Measurements from ENCODE around the gene BICDL1. TPM values are rescaled to one million over a fixed set of nuclear protein-coding genes. Genes with fewer than 3 reads are reported as not detected.

The BICDL1 gene
- total and polyA plus RNA-seq, 10 of the 15 experiments (the other 5 are each of a cell fraction or from before 2014, with no cell fraction given), result 0.72 to 12.3 (median 4.2) TPM

DNA sequence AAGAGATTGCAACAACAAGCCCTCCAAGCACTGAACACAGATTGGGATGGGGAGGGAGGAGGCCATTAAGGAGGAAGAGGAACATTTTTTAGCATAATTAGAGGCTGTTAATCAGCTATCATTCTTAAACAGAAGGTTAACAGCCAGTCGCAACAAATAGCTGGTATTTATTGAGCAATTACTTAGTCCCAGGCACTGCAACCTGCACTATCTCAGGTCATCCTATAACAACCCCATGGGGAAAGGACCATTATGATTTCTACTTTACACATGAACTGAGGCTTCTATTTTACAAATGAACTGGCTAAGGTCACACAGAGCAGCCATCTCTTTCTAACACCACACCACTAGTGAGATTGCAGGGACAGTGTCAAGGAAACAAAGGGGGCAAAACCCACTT is 117.1 kb downstream of the BICDL1 start (continued):
- TF ChIP-seq, protein P1, sequence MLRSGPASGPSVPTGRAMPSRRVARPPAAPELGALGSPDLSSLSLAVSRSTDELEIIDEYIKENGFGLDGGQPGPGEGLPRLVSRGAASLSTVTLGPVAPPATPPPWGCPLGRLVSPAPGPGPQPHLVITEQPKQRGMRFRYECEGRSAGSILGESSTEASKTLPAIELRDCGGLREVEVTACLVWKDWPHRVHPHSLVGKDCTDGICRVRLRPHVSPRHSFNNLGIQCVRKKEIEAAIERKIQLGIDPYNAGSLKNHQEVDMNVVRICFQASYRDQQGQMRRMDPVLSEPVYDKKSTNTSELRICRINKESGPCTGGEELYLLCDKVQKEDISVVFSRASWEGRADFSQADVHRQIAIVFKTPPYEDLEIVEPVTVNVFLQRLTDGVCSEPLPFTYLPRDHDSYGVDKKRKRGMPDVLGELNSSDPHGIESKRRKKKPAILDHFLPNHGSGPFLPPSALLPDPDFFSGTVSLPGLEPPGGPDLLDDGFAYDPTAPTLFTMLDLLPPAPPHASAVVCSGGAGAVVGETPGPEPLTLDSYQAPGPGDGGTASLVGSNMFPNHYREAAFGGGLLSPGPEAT (IDR thresholded peaks at IDR 0.05; ENCODE audit: low read depth), result no peak
- TF ChIP-seq HSF1 (IDR thresholded peaks at IDR 0.05; ENCODE audit: low read depth, low read length), result no peak

DNA sequence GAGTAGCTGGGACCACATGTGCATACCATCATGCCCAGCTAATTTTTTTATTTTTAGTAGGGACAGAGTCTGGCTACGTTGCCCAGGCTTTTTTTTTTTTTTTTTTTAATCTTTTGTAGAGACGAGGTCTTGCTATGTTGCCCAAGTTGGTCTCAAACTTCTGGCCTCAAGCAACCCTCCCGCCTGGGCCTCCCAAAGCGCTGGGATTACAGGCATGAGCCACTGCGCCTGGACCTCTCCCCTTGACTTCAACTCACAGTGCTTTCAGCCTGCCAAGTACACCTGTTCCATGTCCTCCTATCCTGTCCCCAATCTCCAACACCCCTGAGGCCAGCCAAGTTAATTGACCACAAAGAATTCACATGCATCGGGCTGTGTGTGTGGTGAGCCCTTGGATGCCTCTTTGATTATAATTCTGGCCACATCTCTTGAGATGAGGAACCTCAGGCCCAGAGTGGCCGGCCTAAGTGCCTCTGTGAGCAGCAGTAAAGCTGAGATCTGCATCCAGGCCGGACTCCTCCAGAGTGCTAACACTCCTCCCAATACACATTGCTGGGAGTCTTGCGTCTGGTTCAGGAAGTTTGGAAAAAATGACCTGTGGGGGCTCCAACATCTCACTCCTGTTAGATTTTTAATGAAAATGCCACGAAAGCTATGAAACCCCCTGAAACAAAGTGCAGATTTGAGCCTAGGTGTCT is 120.7 kb downstream of the BICDL1 start:
- in situ Hi-C loops (cut with MboI), result no loop called here

More for the DNA sequence above, 120.7 kb downstream of the BICDL1 start:
- ATAC-seq (no peak), FAIRE-seq (no peak), DNase-seq (ENCODE audit: low read depth, low spot score) (no peak)
- BruUV-seq (replicated peaks), result no TSS peak
- Histone ChIP-seq H3K9ac (ENCODE audit: control insufficient read depth, insufficient read depth, low read length) (peak overlapping the region; percentile 53), H3K79me2 (ENCODE audit: control insufficient read depth, insufficient read depth, low read length) (peaks cover 80% of the 10 kb centered on the region), H3K27ac (ENCODE audit: control insufficient read depth, insufficient read depth) (peak overlapping the region; percentile 56), H3K27me3 (replicated peaks in 1 of 2; ENCODE audit: control insufficient read depth in 2 of 2, insufficient read depth in 2 of 2, low read length in 1 of 2) (no peaks in the 10 kb centered on the region), H3K4me3 (peak overlapping the region; percentile 62), H2AFZ (ENCODE audit: control insufficient read depth, low read depth, low read length) (no peak overlapping the region), H3K4me1 (ENCODE audit: control insufficient read depth, insufficient read depth, low read length) (peaks cover 44% of the 10 kb centered on the region), H3K4me2 (ENCODE audit: control insufficient read depth, insufficient read depth) (peak overlapping the region; percentile 87), H4K20me1 (ENCODE audit: control insufficient read depth, insufficient read depth) (peaks cover 11% of the 10 kb centered on the region), H3K36me3 (ENCODE audit: control insufficient read depth in 2 of 2, insufficient read depth in 2 of 2, low read length in 1 of 2) (peaks cover 14 to 17% of the 10 kb centered on the region in 2 experiments), H3K9me3 (replicated peaks; ENCODE audit: control insufficient read depth, insufficient read depth, low read length) (no peaks in the 10 kb centered on the region)
- no peak for TF ChIP-seq JUND (IDR thresholded peaks at IDR 0.05; ENCODE audit: low read depth, low read length)
- no peak for TF ChIP-seq ESRRA (IDR thresholded peaks at IDR 0.05; ENCODE audit: low read length)
- no peak for TF ChIP-seq SP1 (IDR thresholded peaks at IDR 0.05; ENCODE audit: low read depth, low read length)
- TF ChIP-seq ZNF217 (IDR thresholded peaks at IDR 0.05), result no peak
- TF ChIP-seq, protein P2, sequence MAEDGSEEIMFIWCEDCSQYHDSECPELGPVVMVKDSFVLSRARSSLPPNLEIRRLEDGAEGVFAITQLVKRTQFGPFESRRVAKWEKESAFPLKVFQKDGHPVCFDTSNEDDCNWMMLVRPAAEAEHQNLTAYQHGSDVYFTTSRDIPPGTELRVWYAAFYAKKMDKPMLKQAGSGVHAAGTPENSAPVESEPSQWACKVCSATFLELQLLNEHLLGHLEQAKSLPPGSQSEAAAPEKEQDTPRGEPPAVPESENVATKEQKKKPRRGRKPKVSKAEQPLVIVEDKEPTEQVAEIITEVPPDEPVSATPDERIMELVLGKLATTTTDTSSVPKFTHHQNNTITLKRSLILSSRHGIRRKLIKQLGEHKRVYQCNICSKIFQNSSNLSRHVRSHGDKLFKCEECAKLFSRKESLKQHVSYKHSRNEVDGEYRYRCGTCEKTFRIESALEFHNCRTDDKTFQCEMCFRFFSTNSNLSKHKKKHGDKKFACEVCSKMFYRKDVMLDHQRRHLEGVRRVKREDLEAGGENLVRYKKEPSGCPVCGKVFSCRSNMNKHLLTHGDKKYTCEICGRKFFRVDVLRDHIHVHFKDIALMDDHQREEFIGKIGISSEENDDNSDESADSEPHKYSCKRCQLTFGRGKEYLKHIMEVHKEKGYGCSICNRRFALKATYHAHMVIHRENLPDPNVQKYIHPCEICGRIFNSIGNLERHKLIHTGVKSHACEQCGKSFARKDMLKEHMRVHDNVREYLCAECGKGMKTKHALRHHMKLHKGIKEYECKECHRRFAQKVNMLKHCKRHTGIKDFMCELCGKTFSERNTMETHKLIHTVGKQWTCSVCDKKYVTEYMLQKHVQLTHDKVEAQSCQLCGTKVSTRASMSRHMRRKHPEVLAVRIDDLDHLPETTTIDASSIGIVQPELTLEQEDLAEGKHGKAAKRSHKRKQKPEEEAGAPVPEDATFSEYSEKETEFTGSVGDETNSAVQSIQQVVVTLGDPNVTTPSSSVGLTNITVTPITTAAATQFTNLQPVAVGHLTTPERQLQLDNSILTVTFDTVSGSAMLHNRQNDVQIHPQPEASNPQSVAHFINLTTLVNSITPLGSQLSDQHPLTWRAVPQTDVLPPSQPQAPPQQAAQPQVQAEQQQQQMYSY (CRISPR knock-in tag; IDR thresholded peaks at IDR 0.05), result no peak
- TF ChIP-seq DPF2 (IDR thresholded peaks at IDR 0.05), result no peak
- TF ChIP-seq TCF12 (IDR thresholded peaks at IDR 0.05; ENCODE audit: low read depth, low read length), result no peak
- no peak for TF ChIP-seq MEF2A (IDR thresholded peaks at IDR 0.05; ENCODE audit: insufficient read depth, low read depth, low read length)
- WGBS (ENCODE audit: insufficient coverage, insufficient replicate concordance, low lambda C conversion rate, missing lambda C conversion rate), result 69% methylated on average over 9 of the region's 10 CpGs
- intact Hi-C loops (cut with micrococcal nuclease; ENCODE audit: unreplicated experiment), result loop anchor here (2.0 to 10.0 kb wide), 2 partner anchors 23 to 155 kb away; partner anchors contain the start of gene PXN
- ChIA-PET RAD21 (ENCODE audit: unreplicated experiment) (interaction anchor here (0.9 to 3.4 kb wide), 6 partner anchors 8 to 119 kb away, joined by 3 to 29 read pairs (median 14); partner anchors contain the start of gene RPLP0), POLR2A (interaction anchor here (0.6 to 1.7 kb wide), 7 partner anchors 9 to 1971 kb away, joined by 3 to 10 read pairs (median 4); no protein-coding TSS in a partner anchor), SMC1A (ENCODE audit: uncharacterized antibody, unreplicated experiment) (interaction anchor here (0.7 to 3.9 kb wide), 6 partner anchors 10 to 95 kb away, joined by 3 to 29 read pairs (median 5); partner anchors contain the start of gene RPLP0), CTCF (interaction anchor here (1.3 to 2.8 kb wide), 5 partner anchors 10 to 119 kb away, joined by 4 to 18 read pairs (median 9); partner anchors contain the start of gene RPLP0)
